Loucy (cell line): Measurements from ENCODE around the gene DNAH6.

ENCODE experiments used
- CTCF ChIP-seq: fragments of 200-600 bp; sonication (generic); conservative IDR thresholded peaks from 2 replicates; pipeline ENCODE4 v1.5.1; 2014; ENCODE audit warnings: mild to moderate bottlenecking, antibody characterized with exemption, low read length
- EZH2phosphoT487 ChIP-seq: fragments of 200-600 bp; IDR thresholded peaks from 2 replicates; pipeline ENCODE4 v1.6.1; 2018; ENCODE audit warnings: antibody characterized with exemption, mild to moderate bottlenecking, moderate library complexity, borderline replicate concordance

GRCh38 chr2:84850471-84850870 is 334.2 kb downstream of the DNAH6 start:
- TF ChIP-seq CTCF = no peak
- no peak for TF ChIP-seq EZH2phosphoT487
